OCI-LY7 (cell line): Measurements from ENCODE around the gene ARHGEF16. TPM values are rescaled to one million over a fixed set of nuclear protein-coding genes. Genes with fewer than 3 reads are reported as not detected.

Experiments used
- BruUV-seq: library from RNA; stranded (reverse); fragments of 400-500 nt; replicated peaks from 2 replicates; lab custom pipeline; 2021; lab: Mats Ljungman, UMichigan
- CTCF ChIA-PET: fragments of 300-600 bp; sonication (Branson Sonifier 250); formaldehyde crosslinking; loops from one replicate; lab custom pipeline; 2022; ENCODE audit warnings: antibody characterized with exemption; ENCODE audit not compliant: unreplicated experiment; lab: Charles Lee
- POLR2A ChIA-PET: fragments of 300-600 bp; sonication (Branson Sonifier 250); formaldehyde crosslinking; loops from one replicate; lab custom pipeline; 2022; ENCODE audit warnings: antibody characterized with exemption; lab: Charles Lee
- DNase-seq: peaks from one replicate; pipeline ENCODE4 v3.0.0-alpha.2; 2015; ENCODE audit warnings: low spot score
- H2AFZ ChIP-seq: fragments of 200-600 bp; sonication (generic), shearing (Covaris generic); 2 replicates; pipeline ENCODE4 v1.6.1; 2014; ENCODE audit warnings: mild to moderate bottlenecking, antibody characterized with exemption, low read length, moderate library complexity
- H3K27ac ChIP-seq: fragments of 200-600 bp; sonication (generic); 2 replicates; pipeline ENCODE4 v1.5.1; 2014; ENCODE audit warnings: mixed run types, low read depth, mild to moderate bottlenecking, moderate library complexity, low read length, inconsistent platforms; ENCODE audit not compliant: poor library complexity, severe bottlenecking
- H3K36me3 ChIP-seq: fragments of 200-600 bp; sonication (generic); 2 replicates; pipeline ENCODE4 v1.6.1; 2014; ENCODE audit warnings: mild to moderate bottlenecking, antibody characterized with exemption, low read length, moderate library complexity, mixed read lengths; ENCODE audit not compliant: insufficient read depth
- H3K4me1 ChIP-seq: fragments of 200-600 bp; sonication (generic); 2 replicates; pipeline ENCODE4 v1.5.1; 2014; ENCODE audit warnings: mild to moderate bottlenecking, low read length; ENCODE audit not compliant: insufficient read depth, poor library complexity, severe bottlenecking
- H3K4me2 ChIP-seq: fragments of 200-600 bp; sonication (generic); 2 replicates; pipeline ENCODE4 v1.6.1; 2014; ENCODE audit warnings: mild to moderate bottlenecking, low read length
- H3K4me3 ChIP-seq: fragments of 200-600 bp; sonication (generic); 2 replicates; pipeline ENCODE4 v1.5.1; 2014; ENCODE audit warnings: mild to moderate bottlenecking, low read depth, low read length; ENCODE audit not compliant: poor library complexity, severe bottlenecking
- H3K79me2 ChIP-seq: fragments of 200-600 bp; sonication (generic); 2 replicates; pipeline ENCODE4 v1.6.1; 2016; ENCODE audit warnings: low read depth, mild to moderate bottlenecking, low read length, moderate library complexity, mixed read lengths; ENCODE audit not compliant: insufficient read depth
- H3K9me2 ChIP-seq: fragments of 200-600 bp; sonication (generic); 2 replicates; pipeline ENCODE4 v1.6.1; 2016; ENCODE audit warnings: mild to moderate bottlenecking, low read length, mixed read lengths; ENCODE audit not compliant: insufficient read depth
- H3K9me3 ChIP-seq: fragments of 200-600 bp; sonication (generic); 2 replicates; pipeline ENCODE4 v1.6.1; 2014; ENCODE audit warnings: mild to moderate bottlenecking, mixed run types, low read length, mixed read lengths
- H4K20me1 ChIP-seq: fragments of 200-600 bp; sonication (generic); 2 replicates; pipeline ENCODE4 v1.6.1; 2014; ENCODE audit warnings: mild to moderate bottlenecking, antibody characterized with exemption, low read length, moderate library complexity, mixed read lengths; ENCODE audit not compliant: insufficient read depth
- EZH2phosphoT487 ChIP-seq: fragments of 200-600 bp; sonication (generic); IDR thresholded peaks from 2 replicates; pipeline ENCODE4 v1.6.1; 2018; ENCODE audit warnings: low read depth, borderline replicate concordance, mild to moderate bottlenecking, mixed run types, antibody characterized with exemption, low read length, moderate library complexity, mixed read lengths
- intact Hi-C: fragments of 100-400 bp; cut with micrococcal nuclease; formaldehyde crosslinking; loops from one replicate; pipeline ENCODE4 v1.10.0; 2022; ENCODE audit not compliant: unreplicated experiment
- total RNA-seq, 2 experiments: library from RNA; depleted of rRNA in 1 of 2; stranded (reverse); fragments of >200 nt in 1 of 2; shearing (Covaris generic) in 1 of 2; gene quantifications; 2 replicates each; pipeline ENCODE4 v1.2.3, GENCODE V29; 2014 to 2022
- TF ChIP-seq, protein P1 (sequence below): fragments of 200-600 bp; sonication (generic); conservative IDR thresholded peaks from 2 replicates; pipeline ENCODE4 v1.5.1; 2014; ENCODE audit warnings: mild to moderate bottlenecking, antibody characterized with exemption, low read length, moderate library complexity, mixed read lengths

The ARHGEF16 gene
- total RNA-seq, 2 experiments from 2014 or later: not detected

DNA sequence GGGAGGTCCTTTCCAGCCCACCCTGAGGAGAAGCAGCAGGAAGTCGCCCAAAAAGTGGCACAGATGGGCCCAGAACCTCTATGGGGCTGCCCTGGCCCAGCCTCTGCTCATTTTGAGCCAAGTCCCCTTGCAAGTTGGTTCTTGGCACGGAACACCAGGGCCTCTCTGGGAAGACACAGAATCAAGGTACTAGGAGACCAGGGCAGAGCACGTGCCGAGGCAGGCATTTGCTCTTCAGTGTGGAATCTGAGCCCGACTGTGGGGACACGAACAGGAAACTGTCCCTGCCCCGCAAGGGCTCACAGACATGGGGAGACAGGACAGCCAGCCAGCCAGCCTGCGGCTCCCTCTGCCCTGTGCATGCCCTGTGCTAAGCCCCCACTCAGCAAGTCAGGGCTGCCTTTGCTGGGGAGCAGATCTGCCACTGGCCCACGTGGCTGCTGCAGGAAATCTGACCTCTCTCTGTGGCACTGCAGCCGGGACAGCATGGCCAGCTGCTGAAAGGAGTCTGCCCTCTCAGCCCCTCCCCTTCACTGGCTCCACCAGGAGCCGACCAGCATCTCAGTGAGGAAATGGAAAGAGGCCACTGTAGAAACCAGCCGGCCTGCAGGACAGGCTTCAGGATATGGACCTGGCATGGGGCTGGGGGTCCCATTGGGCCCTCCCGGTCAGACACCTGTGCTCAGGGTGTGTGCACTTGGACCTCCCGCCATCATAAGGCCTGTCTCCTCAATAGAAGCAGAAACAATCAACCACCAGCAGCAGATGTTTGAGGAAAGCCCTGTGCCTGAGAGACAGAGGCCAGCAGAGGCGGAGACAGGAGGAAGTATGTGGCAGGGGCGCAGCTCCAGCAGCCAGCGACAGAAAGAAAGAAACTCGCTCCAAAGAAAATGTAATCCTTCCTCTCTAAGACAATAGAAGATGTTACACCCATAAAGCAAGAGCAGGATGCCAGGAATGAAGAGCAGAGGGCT lies 3.7 kb downstream of the ARHGEF16 start:
- H3K4me1 ChIP-seq: no peaks in the 10 kb centered on the region
- H4K20me1 ChIP-seq: no peaks in the 10 kb centered on the region; the same call in 1 of the 2 replicates
- TF ChIP-seq, protein P1, sequence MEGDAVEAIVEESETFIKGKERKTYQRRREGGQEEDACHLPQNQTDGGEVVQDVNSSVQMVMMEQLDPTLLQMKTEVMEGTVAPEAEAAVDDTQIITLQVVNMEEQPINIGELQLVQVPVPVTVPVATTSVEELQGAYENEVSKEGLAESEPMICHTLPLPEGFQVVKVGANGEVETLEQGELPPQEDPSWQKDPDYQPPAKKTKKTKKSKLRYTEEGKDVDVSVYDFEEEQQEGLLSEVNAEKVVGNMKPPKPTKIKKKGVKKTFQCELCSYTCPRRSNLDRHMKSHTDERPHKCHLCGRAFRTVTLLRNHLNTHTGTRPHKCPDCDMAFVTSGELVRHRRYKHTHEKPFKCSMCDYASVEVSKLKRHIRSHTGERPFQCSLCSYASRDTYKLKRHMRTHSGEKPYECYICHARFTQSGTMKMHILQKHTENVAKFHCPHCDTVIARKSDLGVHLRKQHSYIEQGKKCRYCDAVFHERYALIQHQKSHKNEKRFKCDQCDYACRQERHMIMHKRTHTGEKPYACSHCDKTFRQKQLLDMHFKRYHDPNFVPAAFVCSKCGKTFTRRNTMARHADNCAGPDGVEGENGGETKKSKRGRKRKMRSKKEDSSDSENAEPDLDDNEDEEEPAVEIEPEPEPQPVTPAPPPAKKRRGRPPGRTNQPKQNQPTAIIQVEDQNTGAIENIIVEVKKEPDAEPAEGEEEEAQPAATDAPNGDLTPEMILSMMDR: no peak
- TF ChIP-seq EZH2phosphoT487: no peak
- no peak overlapping the region for H3K4me3 ChIP-seq
- ChIA-PET POLR2A (interaction anchor here (0.6 kb wide), 1 partner anchor 842 kb away, joined by 5 read pairs; no protein-coding TSS in a partner anchor), CTCF (no interaction called here)
- H3K9me2 ChIP-seq: no peaks in the 10 kb centered on the region
- no peaks in the 10 kb centered on the region for H3K9me3 ChIP-seq
- no peak overlapping the region for H3K27ac ChIP-seq
- no peaks in the 10 kb centered on the region for H3K36me3 ChIP-seq
- no TSS peak for BruUV-seq
- no peak for DNase-seq
- H3K4me2 ChIP-seq: no peak overlapping the region
- no peak overlapping the region for H2AFZ ChIP-seq
- intact Hi-C loops: no loop called here
- H3K79me2 ChIP-seq: no peaks in the 10 kb centered on the region

DNA sequence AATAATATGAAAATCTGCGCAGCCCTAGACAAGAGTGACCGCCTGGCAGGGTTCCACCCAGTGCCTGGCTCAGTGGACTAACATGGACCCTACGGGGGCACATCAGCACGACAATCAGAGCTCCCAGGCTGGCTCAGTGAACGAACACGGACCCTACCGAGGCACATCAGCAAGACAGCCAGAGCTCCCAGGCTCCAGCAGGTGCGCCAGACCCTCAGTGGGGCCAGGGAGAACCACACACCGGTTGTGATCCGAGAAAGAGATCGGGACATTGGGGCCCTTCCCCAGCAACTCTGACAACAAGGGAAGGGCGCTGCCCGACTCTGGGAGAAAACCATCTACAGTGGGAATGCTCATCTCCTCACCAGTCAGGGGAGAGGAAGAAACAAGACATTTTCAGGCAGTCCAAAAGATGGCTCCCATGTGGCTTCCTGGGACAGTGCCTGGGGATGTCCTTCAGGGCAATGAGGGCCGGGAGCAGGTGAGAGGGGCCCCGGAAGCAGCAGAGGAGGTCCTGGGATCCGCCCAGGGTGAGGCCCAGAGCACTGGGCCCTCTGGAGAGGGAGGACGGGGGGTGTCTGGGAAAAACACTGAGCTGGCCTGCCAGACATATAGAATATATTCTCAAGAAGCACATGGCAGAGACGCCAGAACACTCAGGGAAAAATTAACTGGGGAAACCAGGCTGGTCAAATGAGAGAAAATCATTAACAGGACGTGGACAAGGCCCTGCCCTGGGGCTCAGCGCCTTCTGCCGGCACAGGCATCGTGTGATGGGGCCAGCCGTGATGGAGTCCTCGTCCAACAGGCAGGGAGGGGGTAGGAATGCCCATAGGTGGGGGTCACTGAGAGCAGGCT lies 4.8 kb downstream of the ARHGEF16 start:
- POLR2A ChIA-PET: interaction anchor here (0.6 kb wide), 1 partner anchor 843 kb away, joined by 5 read pairs; no protein-coding TSS in a partner anchor
- TF ChIP-seq, protein P1: no peak
- no peak for TF ChIP-seq EZH2phosphoT487
- Histone ChIP-seq H3K9me3 (no peaks in the 10 kb centered on the region), H3K79me2 (no peaks in the 10 kb centered on the region), H3K4me3 (no peak overlapping the region), H3K36me3 (no peaks in the 10 kb centered on the region), H3K4me1 (no peaks in the 10 kb centered on the region), H2AFZ (no peak overlapping the region), H3K4me2 (no peak overlapping the region), H3K27ac (no peak overlapping the region), H3K9me2 (no peaks in the 10 kb centered on the region), H4K20me1 (no peaks in the 10 kb centered on the region)
- no peak for DNase-seq
- intact Hi-C loops: no loop called here
- no TSS peak for BruUV-seq
- CTCF ChIA-PET: no interaction called here
